ENCODE measurements around the gene KRTAP10-4.

DNA sequence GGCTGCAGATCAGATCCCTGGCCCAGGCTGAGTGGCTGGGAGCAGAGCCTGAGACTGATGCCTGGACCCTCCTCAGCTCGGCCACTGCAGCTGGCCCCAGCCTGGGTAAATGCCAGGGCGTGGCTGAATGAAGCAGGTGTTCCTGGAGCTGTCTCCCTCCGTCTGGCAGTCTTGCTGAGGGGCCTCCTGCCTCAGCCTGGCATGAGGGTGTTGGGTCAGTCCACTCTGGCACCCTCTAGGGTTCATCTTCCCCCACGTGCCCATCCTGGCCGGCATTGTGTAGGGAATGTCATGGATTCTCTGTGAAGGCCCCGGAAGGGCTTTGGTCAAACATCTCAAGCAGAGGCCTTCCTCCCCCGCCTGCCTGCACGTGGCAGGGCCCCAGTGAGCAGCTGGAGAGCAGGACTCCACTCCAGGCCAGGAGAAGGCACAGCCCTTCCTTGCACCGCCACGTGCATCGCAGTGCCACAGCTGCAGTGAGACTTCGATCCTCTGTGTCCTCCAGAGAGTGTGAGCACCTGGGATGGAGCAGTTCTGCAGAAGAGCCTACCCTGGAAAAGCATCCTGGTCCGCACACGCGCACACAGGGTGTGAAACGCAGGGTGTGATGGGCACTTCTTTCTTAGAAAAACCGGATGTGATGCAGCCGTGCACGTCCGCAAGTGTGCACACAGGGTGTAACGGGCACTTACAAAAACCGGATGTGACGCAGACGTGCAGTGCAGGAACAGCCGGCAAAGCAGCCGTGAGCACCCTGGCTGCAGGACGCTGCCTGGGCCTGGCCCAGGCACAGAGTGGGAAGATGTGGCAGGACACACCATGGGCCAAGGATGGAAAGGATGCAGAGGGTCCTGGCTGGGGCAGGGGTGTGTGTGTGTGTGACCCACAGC, 4.6 kb upstream of the KRTAP10-4 start:
- TF ChIP-seq POLR2AphosphoS5 (IDR thresholded peaks at IDR 0.05), result no peak
- TF ChIP-seq, protein P1, sequence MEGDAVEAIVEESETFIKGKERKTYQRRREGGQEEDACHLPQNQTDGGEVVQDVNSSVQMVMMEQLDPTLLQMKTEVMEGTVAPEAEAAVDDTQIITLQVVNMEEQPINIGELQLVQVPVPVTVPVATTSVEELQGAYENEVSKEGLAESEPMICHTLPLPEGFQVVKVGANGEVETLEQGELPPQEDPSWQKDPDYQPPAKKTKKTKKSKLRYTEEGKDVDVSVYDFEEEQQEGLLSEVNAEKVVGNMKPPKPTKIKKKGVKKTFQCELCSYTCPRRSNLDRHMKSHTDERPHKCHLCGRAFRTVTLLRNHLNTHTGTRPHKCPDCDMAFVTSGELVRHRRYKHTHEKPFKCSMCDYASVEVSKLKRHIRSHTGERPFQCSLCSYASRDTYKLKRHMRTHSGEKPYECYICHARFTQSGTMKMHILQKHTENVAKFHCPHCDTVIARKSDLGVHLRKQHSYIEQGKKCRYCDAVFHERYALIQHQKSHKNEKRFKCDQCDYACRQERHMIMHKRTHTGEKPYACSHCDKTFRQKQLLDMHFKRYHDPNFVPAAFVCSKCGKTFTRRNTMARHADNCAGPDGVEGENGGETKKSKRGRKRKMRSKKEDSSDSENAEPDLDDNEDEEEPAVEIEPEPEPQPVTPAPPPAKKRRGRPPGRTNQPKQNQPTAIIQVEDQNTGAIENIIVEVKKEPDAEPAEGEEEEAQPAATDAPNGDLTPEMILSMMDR (IDR thresholded peaks at IDR 0.05), result no peak
- TF ChIP-seq POLR2A (IDR thresholded peaks at IDR 0.05), result no peak
- TF ChIP-seq EP300 (IDR thresholded peaks at IDR 0.05), result no peak
